Stimulated activated naive CD4-positive, alpha-beta T cell (primary cell): ENCODE measurements around the gene LACTBL1.

Experiments used
- DNase-seq, 6 experiments: peaks; one replicate each; lab custom pipeline; 2025; lab: John Stamatoyannopoulos, UW

Gene LACTBL1

DNA sequence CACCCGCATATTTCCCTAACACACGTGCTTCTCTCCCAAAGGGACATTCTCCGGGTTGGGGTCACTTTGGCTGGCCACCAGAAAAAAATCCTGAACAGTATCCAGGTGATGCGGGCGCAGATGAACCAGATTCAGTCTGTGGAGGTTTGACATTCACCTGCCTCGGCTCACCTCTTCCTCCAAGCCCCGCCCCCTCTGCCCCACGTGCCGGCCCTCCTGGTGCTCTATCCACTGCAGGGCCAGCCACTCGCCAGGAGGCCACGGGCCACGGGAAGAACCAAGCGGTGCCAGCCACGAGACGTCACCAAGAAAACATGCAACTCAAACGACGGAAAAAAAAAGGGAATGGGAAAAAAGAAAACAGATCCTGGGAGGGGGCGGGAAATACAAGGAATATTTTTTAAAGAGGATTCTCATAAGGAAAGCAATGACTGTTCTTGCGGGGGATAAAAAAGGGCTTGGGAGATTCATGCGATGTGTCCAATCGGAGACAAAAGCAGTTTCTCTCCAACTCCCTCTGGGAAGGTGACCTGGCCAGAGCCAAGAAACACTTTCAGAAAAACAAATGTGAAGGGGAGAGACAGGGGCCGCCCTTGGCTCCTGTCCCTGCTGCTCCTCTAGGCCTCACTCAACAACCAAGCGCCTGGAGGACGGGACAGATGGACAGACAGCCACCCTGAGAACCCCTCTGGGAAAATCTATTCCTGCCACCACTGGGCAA lies 59.1 kb downstream of the LACTBL1 start:
- no peak for DNase-seq

DNA sequence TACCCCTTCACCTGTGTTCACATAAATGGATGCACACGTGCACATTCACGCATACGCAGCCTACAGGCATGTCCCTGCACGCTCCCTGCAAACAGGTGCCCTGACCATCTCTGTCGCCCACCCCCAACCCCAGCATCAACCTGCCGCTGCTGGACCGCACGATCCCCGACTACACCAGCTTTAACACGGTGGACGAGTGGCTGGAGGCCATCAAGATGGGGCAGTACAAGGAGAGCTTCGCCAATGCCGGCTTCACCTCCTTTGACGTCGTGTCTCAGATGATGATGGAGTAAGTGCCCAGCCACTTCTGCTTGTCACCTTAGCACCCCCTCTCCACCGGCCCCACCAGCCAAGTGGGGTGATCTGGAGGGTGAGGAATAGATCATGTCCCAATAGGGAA lies 60.4 kb downstream of the LACTBL1 start:
- DNase-seq, result no peak

DNA sequence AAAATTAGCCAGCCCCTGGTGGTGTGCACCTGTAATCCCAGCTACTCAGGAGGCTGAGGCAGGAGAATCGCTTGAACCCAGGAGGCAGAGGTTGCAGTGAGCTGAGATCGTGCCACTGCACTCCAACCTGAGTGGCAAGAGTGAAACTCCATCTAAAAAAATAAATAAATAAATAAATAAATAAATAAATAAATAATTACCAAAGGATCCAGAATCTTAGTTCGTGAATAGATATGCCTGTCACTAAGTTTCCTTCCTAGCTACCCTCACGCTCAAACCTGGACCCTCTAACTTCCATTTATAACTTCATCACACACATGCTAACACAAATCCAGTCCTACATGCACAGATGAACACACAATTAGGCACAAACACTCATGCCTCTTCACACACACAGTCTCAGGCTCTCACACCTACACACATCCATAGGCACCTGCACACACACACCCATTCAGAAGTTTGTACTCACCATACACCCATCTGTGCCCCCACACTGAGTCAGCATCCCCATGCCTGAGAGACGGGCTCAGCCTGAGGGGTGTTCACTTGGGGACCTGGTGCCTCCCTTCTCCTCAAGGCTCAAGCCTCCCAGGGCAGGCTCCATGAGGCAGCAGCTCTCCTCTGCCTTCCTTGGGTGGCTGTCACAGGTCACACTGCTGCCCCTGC lies 61.5 kb downstream of the LACTBL1 start:
- DNase-seq, result no peak

DNA sequence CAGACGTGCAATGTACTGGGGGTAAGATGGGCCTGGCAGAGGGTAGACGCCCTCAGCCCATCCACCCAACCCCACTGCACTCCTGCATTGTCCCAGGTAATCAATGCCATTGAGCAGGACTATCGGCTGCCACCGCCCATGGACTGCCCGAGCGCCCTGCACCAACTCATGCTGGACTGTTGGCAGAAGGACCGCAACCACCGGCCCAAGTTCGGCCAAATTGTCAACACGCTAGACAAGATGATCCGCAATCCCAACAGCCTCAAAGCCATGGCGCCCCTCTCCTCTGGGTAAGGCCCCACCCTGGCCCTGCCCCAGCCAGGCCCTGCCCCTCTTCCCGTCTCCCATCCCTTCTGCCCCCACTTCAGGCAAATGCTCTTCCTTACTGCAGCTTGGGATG lies 62.4 kb downstream of the LACTBL1 start:
- DNase-seq, result no peak

DNA sequence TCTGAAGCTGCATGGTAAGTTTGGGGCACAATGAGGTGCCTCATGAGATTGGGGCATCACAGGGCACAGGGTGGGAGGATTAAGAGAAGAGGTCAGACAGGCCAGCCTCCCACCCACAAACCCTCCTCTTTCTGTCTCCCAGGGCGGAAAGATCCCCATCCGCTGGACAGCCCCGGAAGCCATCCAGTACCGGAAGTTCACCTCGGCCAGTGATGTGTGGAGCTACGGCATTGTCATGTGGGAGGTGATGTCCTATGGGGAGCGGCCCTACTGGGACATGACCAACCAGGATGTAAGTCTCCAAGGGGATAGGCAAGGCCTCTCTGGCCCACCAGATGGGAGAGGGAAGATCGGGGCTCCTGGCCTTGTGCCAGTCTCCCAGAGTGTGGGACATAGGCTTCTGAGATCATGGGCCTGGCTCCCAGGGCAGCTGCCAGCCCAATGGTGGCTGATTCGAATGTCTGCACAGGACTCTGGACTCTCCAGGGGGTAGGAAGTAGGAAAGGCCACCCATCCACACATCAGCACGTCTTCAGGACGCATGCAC lies 63.7 kb downstream of the LACTBL1 start:
- DNase-seq, result no peak

DNA sequence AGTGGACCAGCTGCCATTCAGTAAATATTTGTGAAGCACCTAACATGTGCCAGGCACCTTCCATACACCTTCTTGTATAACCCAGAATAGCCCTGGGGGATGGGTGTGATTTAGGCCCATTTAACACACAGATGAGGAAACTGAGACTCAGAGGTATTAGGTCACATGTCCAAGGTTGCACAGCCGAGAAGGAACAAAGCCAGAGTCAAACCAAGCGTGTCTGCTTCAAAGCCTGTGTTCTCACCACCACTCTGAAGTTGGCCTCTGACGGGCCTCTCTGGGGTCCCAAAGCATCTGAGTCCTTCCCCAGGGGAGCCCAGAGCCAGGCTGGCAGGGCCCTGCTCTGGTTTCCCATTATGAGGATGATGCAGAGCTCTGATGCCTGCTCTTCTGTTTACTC lies 65.1 kb downstream of the LACTBL1 start:
- DNase-seq, result no peak

DNA sequence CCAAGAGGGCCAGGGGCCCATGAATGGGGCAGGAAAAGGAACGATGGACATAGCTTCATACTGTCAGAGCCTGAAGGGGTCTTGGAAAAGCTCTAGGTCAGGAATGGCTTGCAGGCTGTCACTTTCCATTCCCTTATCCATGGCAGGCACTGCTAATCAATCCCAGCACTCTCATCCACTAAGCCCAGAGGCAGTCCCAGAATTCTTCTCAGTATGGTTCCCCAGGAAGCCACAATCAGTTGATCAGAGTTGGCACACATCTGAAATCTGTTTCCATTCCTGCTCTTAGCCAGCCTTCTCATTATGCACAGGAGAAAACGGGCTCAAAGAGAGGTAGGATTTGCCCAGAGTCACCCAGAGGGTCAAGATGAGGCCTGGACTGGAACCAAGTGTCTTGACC lies 65.7 kb downstream of the LACTBL1 start:
- DNase-seq, result no peak

DNA sequence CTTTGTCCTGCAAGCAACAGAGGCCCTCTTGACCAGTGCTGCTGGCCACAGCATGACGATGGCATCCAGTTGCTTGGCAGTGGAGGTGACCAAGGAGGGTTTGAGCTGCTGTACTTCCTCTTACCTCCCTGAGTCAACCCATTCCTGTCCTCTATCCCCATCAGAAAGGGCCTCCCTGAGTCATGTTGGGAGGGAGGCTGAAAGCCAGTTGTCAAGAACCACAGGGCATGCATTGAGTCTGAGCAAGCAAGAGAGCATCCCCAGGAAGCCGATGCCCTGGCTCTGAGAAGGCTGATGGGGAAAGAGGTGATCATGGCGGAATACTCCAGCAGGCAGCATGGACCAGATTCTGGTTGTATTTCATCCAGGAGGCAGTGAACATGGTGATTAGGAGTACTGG lies 69.6 kb downstream of the LACTBL1 start:
- DNase-seq, result no peak
